NCI-H2029 (cell line): ENCODE data around the gene RBSN.

ENCODE experiments used
- DNase-seq: peaks from one replicate; lab custom pipeline; 2025; lab: John Stamatoyannopoulos, UW

The RBSN gene

GRCh38 chr3:15099364-15100098, 583 bp upstream of the RBSN start:
- no peak for DNase-seq

DNA sequence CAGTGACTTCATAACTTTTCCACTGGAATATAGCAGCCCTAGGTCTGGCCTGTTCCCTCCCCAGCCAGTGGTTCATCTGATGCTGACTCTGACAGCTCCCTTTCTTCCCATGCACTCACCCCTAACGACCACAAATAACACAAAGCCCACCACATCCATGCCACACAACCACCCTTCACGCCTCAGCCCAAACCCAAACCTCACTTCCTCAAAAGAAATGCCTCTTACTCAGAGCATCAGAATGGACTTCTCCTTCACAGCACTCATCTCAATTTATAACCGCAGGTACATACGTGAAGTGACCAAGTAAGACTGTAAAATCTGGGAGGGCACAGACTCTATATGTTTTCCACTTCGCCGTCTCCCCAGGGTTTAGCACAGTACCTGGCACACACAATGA, 1.1 kb downstream of the RBSN start:
- no peak for DNase-seq

DNA sequence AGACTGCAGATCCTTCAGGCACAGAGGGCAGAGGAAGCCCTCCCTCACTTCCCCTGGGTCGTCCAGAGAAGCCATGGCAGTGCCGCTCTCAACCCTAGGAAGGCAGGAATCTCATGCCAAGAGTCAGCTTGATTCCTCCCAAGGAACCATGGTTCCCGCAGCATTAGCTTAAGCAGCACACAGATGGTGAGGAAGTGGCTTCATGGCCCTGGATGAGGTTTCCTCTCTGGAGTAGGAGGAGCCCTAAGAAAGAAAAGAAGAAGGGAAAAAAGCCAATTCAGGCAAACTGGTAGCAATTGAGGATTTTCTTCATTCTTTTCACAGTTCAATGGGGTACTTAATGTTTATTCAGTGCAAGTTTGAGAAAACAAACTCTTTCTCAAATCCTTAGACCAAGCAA, 2.9 kb downstream of the RBSN start:
- no peak for DNase-seq

DNA sequence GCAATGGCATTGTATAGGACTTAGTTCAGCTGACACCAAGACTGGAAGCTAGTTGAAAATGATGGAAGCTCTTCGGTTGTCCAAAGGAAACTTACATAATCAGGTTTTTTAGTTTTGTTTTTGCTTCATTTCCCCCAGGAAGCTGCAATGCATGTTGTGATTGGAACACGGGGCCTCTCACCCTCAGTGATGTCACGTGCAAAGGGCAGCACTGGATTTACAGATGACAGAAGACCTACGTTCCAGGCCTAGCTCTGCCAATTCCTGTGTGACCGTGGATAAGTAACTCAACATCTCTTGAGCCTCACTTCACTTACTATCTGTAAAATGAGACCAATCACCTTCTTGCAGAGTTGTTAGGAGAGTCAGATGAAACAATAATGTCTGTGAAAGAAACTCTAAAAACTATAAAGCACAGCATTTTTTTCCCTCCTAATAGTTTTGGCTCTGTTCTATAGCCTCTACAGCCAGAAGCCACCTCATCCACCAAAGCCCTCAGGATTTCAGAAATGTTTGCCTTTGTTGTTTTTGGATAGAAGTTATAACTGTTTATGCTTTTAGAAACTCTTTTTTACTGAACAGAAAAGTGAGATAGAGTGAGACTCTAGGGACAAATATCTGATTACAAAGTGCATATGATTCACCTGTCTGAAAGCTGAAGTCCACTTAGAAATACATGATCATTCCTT, 4.6 kb downstream of the RBSN start:
- no peak for DNase-seq

- DNase-seq = no peak
Observed at GRCh38 chr3:15092686-15093085, 6.3 kb downstream of the RBSN start.

DNA sequence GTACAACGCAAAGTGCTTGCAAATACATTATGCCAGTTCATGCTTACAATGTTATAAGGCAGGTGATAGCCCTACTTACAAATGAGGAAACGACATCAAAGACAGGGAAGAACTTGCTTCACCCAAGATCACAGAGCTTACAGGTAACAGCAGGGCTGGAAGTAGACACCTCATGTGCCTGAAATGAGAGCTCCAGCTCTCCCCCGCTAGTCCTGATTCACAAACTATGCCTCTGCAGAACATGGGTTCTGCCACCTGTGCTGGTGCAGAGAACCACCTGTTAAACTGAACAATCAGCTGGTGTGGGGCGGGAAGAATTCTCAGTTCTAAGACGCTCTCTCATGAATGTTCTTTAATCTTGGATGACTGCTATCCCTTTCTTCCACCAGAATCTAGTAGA, 7.4 kb downstream of the RBSN start:
- DNase-seq = no peak

- DNase-seq = no peak
Observed at GRCh38 chr3:15089201-15089600, 9.7 kb downstream of the RBSN start.

- DNase-seq = no peak
Observed at GRCh38 chr3:15086699-15087098, 12.2 kb downstream of the RBSN start.

GRCh38 chr3:15086263-15086662, 12.7 kb downstream of the RBSN start:
- no peak for DNase-seq

- no peak for DNase-seq
Observed at GRCh38 chr3:15083252-15083651, 15.7 kb downstream of the RBSN start.

DNA sequence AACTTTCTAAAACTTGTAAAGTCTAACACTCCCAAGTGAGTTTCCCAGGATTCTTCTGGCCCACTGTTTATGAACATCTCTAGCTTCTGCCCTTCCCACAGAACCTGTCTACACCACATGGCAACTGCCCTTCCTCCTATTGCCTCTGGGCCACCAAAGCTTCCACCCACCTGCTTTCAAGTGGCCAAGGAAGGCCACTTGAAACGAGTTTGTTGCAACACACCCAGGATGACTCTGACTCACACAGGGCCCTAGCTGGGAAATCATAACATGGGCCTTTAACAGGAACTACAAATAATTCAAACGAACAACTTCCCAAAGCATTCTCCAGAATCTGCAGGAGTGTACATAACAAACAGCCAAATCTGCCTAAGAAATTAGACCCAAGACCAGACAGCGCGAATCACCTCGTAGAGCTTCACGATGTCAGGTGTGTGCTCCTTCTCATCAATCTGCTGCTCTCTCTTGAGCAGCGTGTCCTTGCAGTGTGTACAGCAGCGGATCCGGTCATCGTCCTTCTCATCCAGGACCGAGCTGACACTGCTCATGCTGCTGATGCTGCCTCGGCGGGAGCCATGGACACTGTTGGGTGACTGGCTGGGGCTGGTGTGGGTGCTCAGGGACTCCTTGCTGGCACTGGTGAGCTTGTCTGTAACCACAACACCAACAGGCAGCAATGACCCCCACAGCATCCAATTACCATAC, 16.8 kb downstream of the RBSN start:
- peak; percentile 18 for DNase-seq

DNA sequence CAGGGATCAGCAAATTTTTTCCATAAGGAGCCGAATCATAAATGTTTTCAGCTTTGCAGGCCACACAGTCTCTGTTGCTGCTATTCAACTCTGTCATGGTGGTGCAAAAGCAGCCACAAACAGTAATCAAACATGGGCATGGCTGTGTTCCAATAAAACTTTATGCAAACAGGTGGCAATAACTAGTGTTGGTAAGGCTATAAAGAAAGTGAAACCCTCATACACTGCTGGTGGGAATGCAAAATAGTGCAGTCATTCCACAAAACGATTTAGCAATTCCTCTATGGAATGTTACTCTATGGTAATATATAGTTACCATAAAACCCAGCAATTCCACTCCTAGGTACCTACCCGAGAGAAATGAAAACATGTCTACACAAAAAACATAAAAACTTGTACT, 19.9 kb downstream of the RBSN start:
- no peak for DNase-seq

DNA sequence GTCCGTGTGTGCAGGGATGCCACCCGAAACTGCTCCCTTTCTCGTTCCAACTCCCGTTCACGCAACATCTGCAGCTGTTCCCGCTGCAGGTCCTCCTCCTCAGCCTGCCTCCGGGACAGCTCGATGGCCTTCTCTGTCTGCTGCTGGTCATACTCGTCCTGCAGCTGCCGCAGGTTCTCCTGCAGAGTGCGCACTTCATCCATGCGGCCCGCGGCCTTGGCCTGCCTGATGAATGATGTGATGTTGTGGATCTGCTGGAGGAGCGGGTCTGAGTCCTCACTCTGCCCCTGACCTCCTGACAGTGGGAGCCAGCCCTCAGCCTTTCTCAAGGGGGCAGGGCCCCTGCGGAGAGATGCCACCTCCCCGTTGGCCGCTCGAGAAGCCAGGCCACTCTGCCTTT, 24.4 kb downstream of the RBSN start:
- DNase-seq = no peak

- no peak for DNase-seq
Observed at GRCh38 chr3:15071699-15072098, 27.2 kb downstream of the RBSN start.

DNA sequence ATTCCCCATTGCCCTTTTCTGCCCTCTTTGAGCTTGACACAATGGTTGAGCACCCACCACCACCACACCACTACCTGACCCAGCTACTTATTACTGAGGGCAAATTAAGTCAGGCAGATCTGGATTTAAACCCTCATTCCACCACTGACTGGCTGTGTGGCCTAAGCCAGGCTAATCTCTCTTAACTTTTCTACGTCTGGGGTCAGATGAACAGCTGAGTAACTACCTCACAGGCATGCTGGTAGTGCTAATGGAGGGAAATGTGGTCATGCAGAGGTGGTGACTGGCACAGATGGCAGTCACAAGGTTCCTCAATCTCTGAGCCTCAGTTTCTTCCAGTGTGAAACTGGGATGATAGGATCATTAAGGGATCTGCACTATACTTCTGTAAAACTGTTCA, 29.5 kb downstream of the RBSN start:
- no peak for DNase-seq

GRCh38 chr3:15066467-15066866, 32.5 kb downstream of the RBSN start:
- no peak for DNase-seq

DNA sequence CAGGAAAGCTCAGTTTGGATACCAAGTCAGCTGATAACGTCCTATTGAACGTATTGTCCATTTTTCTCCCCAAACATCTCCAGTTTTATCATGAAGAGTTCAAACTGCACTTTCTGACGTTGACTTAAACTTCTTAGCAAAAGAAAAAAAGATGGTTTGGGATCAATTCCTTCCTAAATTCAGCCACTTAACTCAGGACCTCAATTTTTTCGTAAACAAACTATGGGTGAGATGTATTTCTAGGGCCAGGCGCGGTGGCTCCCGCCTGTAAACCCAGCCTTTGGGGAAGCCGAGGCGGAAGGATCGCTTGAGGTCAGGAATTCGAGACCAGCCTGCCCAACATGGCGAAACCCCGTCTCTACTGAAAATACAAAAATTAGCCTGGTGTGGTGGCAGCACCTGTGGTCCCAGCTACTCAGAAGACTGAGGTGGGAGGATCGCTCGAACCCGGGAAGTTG, 33.4 kb downstream of the RBSN start:
- DNase-seq = no peak

DNA sequence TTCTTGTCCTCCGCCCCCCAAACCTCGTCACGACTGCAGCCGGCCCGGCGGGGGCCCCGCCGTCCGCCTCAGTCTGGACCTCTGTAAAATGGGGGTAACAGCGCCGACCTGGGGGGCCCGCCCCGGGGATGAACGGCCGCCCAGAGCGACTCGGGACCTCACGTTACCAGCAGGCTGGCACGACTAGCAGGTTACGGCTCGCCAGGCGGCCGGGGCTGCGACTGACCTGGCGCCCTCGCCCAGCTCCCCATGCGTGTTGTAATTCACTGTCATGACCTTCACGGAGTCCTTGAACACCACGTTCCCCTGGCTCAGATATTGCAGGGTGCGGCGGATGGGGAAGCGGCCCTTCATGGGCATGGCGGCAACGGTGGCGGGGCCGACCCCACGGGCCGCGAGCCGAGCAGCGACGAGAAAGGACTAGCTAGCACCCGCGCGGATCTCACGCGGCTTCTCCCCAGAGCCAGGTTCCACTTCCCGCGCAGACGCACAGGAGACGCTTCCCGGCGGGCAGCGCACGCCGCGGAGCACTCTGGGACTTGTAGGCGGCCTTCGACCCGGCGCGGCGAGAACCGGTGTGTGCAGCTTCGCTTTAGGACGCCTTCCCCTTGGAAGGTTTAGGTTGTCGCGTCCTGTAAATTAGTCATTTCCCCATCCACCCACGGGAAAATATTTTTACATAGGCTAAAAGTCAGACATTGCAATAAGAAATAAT, 34.0 kb downstream of the RBSN start, which contains the start of gene MRPS25:
Gene MRPS25, minus strand, starts transcription at position 481 of the 715 bp plus-strand sequence. Its CDS starts 121 bp downstream, at position 360.
- DNase-seq = peak; percentile 95

GRCh38 chr3:15064299-15064834, 34.6 kb downstream of the RBSN start:
- peak; percentile 19 for DNase-seq

DNA sequence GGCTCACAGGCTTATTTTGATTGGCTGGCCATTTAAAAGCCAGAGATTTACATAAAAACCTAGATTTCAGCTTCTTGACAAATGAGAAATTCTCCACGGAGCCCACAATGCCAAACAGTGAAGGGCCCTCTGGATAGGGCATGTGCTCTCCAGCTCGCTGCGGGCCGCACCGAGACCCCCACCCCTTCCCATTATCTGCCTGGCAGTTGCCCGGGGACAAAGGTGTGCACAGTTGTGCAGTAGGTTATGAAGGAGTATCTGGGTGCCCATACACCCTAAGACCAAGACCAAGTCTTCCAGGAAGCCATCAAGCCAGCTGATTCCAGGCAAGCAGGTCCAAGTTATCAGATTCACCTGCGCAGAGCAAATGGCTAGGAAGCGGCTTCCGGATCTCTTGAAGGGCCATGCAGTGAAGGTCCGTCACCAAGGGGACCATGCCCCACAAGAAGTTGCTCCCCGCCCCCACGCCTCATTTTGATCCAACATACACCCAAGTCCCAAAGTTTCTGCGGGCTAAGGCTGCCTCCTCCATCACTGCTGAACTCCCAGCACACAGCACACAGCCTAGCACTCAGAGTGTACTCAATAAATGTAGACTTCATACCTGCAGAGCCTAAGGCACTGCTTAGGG, 35.2 kb downstream of the RBSN start:
- no peak for DNase-seq

- no peak for DNase-seq
Observed at GRCh38 chr3:15063238-15063637, 35.7 kb downstream of the RBSN start.

DNA sequence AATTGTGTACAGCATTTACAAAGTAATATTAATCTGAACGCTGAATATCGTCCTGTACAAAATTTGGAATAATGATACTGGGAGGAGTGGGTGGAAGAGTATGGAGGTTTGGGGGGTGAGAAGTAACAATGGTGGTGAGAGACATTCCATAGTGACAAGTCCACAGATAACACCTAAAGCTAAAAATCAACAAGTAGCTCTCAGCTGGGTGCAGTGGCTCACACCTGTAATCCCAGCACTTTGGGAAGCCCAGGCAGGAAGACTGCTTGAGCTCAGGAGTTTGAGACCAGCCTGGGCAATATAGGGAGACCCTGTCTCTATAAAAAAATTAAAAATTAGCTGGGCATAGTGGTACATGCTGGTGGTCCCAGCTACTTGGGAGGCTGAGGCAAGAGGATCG, 38.9 kb downstream of the RBSN start:
- no peak for DNase-seq
